GM18858 (cell line): ENCODE data around the gene SGPP1.
"Not testable (repeated sequence)": the region's sequence is repeated elsewhere in the genome, so short reads cannot be mapped to it uniquely, and the experiment has no call there.

Experiments
- ATAC-seq: cut with Tn5 transposase; IDR thresholded peaks from one replicate; pipeline ENCODE4 v1.9.1; 2021; ENCODE audit not compliant: unreplicated experiment

The SGPP1 gene

GRCh38 chr14:63642229-63642611, 85.6 kb downstream of the SGPP1 start:
- ATAC-seq: peak; percentile 56

- peak; percentile 75 for ATAC-seq
These were observed 86.2 kb downstream of the SGPP1 start, which contains the start of gene WDR89 for GRCh38 chr14:63641473-63642228. Gene WDR89 (minus strand): TSS chr14:63641871. CDS start chr14:63599942, 41,929 bp downstream.

DNA sequence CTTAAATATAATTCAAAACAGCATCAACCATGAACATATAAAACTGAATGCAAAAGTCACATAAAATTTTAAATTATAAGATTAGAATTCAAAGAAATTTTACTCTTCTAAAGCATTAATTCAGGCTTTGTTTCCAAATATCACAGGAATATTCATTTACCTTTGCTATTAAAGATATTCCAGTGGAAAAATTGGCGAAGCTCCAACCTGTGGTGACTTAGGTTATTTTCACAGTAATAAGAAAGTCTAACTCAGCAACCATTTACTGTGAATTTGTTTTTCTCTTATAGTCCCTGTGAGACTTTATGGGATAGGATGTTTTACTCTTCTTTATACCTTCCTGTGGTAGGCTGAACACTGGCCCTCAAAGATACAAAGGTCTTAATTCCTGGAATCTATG, 89.4 kb downstream of the SGPP1 start:
- no peak for ATAC-seq

DNA sequence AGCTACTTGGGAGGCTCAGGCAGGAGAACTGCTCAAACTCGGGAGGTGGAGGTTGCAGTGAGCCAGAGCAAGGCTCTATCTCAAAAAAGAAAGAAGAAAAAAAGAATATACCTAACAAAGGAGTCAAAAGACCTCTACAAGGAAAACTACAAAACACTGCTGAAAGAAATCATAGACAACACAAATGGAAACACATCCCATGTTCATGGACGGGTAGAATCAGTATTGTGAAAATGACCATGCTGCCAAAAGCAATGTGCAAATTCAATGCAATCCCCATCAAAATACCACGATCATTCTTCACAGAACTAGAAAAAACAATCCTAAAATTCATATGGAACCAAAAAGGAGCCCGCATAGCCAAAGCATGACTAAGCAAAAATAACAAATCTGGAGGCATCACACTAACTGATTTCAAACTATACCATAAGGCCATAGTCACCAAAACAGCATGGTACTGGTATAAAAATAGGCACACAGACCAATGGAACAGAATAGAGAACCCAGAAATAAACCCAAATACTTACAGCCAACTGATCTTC, 91.7 kb downstream of the SGPP1 start:
- ATAC-seq: not testable (repeated sequence)
